ENCODE results near the gene SLC35C1.
"Not testable (repeated sequence)": the region's sequence is repeated elsewhere in the genome, so short reads cannot be mapped to it uniquely, and the experiment has no call there.

The SLC35C1 gene

DNA sequence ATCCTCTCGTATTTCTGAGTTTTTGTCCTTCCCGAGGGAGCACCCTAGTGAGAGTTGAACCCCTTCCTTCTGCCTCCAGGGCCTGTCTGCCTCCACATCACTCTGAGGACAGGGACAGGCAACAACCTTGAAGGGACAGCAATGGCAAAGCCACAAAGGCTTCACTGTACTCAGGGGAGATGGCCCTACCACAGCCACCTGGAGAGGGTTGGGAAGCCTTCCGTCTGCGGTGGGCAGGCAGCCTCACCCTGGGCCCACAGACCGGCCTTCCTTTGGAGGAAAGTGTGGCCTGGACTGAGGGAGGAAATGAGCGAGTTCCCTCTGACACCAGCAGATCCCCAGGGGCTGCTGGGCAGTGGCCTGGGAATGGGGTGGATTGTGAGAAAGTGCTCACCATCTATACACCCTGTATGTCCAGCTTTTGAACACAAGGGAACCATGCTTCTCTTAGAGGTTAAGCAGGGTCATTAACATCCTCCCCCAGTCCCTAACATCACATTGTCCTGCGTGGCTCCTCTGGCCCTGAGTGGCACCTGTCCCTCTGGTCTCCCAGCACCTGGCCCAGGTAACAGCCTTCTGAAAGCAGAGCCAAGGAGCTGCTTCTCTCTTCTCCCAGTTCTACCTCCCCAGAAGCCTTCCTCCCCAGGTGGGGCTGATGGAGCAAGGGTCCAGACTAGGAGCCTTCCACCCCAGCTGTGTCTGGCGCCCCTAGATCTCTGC, 6.8 kb downstream of the SLC35C1 start:
- DNase-seq: no peak

DNA sequence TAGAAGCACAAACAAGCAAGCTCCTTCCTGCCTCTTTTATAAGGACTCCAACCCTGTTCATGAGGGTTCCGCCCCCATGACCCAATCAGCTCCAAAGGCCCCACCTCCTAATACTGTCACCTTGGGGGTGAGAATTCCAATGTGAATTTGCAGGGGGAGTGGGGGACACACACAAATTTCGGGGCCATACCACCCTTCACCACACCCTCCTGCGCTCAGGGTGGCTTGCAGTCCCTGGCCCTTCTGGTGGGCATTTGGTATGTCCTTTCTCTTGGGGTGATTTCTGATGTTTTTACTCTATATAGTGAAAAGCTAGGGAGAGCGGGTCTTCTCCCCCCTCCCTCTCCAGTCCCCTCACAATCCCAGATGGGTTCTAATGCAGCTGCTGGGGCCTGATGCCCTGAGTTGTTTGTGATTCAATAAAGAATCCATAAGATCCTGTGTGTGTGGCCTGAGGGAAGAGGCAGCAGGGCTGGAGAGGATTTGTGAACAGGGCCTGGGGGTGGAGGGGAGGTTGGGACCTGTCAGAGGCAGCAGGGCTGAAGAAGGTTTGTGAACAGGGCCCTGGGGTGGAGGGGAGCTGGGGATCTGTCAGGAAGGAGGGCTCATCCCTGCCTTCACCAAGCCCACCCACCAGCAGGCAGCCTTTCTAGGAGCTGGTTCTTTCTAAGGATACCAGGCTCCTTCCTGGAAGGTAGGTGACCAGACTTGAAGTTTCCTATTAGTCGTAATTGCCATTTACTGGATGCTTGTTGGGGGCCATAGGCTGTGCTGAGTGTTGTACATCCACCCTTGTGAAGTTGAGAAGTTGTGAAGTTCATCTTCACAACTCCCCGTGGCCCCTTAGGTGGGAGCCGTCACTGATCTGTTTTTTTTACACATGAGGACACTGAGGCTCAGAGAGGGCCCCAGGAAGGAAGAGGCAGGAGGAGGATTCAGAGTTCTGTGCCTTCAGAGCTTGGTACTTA, 7.9 kb downstream of the SLC35C1 start:
- DNase-seq: no peak

DNA sequence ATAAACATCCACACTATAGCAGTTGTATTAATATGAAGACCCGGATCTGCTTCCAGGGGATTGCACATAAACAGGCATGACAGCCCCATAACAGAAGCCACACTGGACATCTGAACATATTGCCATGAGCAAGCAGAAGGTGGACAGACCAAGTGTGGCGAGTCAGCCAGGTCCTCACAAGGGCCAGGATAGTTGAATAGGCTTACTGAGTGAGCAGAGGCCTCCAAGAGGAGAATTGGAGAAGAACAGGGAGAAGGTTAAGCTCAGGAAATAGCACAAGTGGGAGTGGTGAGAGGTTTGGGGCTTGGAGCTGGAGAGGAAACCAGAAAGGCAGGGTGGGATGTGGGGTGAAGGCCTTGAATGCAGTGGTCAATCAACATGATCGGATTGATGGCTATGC, 10.8 kb downstream of the SLC35C1 start:
- DNase-seq: peak; percentile 52

DNA sequence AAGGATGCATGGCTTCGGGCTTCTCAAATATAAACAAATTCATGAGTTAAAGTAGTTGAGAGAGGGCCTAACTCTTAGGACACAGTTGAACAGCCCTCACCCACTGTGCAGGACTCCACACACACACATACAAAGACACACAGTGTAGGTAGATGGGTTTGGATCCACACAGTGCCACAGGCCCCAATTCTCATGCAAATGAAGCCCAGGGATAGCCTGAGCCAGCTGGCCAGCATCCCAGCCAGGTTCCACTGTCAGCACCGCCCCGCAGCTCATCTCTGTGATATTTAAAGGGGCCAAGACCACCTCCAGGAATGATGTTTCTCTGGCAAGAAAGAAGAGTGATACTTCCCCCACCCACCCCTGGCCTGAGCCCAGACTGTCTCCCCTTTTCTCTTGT, 11.7 kb downstream of the SLC35C1 start:
- DNase-seq: no peak

DNA sequence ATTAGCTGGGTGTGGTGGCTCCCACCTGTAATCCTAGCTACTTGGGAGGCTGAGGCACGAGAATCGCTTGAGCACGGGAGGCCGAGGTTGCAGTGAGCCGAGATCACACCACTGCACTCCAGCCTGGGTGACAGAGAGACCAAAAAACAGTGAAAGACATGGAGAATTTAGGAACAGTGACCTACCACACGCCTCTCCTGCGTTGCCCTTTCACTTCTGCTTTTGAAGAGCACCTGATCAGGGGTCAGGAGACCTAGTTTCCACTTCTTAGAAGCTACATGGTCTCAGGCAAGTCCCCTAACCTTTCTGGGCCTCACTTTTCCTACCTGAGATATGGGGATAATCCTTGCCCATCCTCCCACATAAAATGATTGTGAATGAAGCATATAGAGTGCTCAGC, 12.2 kb downstream of the SLC35C1 start:
- no peak for DNase-seq

DNA sequence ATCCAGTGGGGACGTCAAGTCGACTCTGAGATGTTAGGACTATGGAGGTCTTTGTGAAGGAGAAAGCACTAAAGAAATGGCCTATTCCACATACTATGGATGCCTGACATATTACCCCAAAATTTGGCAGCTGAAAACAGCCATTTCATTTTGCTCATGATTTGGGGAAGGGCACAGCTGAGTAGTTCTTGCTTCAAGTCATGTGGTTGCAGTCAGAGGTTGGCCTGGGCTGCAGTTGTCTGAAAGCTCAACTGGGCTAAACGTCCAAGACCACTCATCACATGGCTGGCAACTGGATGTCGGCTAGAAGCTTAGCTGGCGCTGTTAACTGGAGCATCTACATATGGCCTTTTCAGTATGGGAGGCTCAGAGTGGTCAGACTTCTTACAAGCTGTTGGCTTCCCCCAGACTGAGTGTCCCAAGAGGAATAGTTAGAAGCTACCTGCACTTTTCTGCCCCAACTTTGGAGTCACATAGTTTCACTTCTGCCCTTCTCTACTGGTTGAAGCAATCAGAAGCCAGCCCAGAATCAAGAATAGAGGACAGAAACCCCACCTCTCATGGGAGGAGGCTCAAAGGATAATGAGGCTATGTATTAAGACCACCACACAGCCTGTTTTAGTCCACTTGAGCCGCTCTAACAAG, 14.1 kb downstream of the SLC35C1 start:
- DNase-seq: no peak

DNA sequence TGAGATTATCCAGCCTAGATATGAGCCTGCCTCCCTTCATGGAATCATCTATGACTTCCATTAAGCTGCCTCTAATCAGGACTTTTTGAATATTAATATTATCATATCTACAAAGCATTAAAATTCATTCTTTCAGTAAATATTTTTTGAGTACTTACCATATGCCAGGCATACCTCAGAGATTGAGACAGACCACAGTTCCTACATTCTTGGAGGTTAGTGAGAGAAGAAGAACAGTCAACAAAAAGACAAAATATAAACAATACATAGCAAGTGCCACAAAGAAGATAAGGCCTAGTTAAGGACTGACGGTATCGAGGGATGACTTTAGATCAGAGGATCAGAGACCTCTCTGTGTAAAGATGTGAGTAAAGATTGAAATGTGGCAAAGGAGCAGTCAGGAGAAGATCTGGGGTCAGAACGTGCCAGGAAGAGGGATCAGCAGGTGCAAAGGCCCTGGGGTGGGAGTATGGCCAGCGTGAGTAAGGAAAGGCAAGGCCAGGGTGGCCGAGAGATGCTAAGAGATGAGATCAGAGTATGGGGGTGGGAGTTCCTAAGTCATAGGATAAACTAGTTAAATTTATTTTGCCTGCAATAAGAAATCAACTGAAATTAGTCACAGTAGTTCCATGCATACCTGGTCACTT, 15.4 kb downstream of the SLC35C1 start:
- no peak for DNase-seq

DNA sequence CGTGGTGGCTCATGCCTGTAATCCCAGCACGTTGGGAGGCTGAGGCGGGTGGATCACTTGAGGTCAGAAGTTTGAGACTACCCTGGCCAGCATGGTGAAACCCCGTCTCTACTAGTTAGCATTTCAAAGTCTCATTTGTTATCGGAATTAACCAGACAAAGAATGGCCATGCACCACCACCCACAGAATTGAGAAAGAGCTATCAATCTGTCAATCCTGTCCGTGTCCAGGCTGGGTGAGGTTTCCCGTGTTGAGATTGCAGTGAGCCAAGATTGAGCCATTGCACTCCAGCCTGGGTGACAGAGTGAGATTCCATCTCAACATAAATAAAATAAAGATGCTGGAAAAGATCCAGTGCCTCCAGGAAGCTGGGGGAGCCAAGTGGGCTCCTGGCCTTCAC, 21.5 kb downstream of the SLC35C1 start:
- DNase-seq: not testable (repeated sequence)

DNA sequence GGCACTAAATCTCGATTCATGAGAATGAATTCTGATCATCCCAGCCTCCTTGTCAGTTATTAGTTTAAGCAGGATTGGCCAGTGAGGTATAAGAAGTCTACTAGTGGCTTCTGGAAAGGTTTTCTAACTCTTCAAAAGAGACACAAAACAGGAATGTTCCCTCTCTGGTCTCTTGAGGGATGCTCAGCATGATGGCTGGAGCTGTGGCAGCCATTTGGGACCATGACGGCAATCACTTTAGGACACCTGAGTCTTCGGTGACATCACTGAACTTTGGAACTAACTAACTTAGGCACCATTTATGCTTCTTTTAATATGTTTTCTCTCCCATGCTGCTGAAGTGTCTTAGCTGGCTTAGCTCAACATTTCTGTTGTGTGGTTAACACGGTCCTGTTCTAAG, 22.2 kb downstream of the SLC35C1 start:
- DNase-seq: no peak

DNA sequence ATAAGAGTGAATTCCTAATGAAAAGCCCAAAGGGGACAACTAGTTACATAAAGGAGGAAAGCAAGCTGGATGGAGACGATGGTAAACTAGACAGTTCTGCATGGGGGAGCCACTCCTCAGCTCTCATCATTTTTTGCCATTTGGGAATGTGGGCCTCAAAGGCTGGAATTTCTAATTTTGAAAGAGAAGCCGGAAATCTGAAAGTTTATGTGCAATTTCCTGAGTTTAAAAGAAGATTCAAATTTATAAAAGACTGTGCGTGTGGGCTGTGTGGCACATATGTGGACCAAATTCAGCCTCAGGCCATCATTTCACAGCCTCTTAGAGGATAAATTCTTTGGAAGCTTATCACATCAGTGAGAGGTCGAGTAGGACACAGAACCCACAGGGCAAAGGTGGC, 24.0 kb downstream of the SLC35C1 start:
- no peak for DNase-seq

DNA sequence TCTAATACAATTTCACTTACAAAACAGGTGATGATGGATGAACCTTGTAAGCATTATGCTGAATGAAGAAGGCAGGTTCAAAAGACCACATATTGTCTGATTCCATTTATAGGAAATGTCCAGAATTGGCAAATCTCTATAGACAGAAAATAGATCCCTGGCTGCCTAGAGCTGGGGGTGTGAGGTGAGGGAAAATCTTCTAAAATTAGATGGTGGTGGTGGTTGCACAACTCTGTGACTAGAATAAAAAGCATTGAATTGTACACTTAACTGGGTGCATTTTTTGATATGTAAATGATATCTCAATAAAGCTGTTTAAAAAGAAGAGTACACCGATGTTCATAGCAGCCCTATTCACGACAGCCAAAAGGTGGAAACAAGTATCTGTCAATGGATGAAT, 25.6 kb downstream of the SLC35C1 start:
- DNase-seq: no peak

DNA sequence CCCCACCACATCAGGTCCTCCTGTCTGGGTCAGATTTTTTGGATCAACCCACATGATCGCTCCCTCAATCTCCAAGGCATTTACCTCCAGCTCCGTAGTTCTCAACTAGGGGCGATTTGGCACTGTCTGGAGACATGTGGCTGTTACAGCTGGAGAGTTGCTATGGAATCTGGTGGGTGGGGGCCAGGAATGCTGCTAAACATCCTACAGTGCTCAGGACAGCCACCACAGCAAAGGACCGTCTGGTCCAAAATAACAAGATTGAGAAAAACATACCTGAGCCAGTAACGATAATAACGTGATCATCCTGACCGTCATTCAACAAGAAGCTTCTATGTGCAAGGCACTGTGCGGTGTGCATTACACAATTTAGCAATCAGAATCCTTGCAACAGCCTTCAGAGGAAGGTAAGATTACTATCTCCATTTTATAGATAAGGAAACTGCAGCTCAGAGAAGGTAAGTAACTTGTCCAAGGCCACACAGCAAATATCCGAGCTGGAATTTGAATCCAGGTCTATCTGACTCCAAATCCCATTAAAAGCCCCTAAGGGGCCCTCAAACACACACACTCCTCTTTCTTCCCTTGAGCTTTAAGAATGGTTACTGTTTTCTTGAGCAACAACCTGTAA, 28.0 kb downstream of the SLC35C1 start:
- DNase-seq: no peak

DNA sequence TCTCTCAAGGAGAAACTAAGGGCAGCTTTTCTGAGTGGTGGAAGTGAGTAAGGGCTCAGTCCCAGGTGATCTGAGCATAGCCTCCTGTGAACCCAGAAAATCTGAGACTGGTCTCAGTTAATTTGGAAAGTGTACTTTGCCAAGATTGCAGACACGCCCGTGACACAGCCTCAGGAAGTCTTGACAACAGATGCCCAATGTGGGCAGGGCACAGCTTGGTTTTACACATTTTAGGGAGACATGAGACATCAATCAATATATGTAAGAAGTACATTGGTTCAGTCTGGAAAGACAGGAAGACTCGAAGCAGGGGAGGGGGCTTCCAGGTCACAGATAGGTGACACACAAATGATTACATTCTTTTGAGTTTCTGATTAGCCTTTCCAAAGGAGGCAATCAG, 28.8 kb downstream of the SLC35C1 start:
- DNase-seq: no peak

DNA sequence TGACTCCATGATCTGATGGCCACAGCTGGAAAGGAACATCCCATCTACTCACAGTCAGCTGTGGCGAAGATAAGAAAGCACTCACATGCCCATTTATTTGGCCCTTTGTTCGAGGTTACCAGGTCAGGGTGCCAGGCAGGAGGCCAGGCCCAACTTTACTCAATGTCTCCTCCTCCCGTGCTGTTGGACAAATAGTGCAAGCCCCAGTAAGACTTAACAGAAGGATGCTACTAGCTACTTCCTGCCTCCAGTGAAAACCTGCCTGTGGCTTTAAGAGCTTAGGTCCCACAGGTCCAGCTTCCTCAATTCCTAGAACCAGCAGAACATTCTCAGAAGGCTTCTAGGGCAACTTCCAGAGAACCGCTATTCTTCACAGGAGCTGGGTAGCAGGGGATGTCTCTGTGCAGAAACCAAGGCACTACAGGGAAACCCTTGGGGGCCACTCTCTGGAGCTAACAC, 29.4 kb downstream of the SLC35C1 start:
- DNase-seq: no peak

DNA sequence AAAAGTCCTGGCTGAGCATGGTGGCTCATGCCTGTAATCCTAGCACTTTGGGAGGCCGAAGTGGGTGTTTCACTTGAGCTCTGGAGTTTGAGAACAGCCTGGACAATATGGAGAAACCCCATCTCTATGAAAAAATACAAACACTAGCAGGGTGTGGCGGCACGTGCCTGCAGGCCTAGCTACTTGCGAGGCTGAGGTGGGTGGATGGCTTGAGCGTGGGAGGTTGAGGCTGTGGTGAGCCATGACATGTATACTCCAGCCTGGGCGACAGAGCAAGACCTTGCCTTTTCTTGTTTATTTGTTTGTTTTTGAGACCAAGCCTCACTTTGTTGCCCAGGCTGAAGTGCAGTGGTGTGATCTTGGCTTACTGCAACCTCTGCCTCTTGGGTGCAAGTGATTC, 34.3 kb downstream of the SLC35C1 start:
- no peak for DNase-seq

DNA sequence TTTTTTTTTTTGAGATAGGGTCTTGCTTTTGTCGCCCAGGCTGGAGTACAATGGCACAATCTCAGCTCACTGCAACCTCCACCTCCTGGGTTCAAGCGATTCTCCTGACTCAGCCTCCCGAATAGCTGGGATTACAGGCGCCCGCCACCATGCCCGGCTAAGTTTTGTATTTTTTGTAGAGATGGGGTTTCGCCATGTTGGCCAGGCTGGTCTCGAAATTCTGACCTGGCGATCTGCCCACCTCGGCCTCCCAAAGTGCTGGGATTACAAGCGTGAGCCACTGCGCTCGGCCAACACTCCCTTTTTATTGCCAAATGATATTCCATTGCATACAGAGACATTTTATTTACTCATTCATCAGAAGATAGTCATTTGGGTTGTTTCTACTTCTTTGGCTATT, 35.3 kb downstream of the SLC35C1 start:
- not testable (repeated sequence) for DNase-seq

DNA sequence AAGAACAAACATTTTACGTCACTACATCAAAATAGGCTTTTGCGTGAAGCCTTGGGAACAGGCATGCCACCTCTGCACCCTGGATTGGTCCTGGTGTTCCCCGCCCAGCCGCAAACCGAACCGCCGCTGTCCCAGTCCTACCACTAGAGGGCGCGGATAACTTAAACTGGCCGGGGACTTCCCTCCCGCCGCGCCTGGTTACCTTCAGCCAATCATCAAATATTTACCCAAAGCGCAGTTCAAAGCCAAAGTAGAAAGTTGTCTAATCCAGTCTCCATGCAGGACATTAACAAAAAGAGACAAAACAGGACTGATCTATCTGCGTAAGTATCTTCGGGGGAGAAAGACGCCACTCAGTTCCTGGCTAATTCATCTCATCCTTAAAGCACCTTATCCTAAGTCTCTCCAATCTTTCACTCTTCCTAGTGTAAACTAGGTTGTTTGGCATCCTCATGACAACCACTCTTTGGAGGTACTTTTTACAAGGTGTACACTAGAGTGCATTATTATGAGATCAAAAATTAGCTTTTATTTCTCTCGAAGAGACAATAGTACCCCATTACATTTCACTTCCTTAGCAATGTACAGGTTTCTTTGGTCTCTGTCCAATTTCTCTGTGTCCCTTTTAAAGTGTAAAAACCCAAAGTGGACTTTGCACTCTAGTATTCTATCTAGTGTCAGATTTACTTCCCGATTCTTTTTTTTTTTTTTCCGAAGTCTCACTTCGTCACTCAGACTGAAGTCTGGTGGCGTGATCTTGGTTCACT, 38.4 kb downstream of the SLC35C1 start:
- DNase-seq: peak; percentile 62

DNA sequence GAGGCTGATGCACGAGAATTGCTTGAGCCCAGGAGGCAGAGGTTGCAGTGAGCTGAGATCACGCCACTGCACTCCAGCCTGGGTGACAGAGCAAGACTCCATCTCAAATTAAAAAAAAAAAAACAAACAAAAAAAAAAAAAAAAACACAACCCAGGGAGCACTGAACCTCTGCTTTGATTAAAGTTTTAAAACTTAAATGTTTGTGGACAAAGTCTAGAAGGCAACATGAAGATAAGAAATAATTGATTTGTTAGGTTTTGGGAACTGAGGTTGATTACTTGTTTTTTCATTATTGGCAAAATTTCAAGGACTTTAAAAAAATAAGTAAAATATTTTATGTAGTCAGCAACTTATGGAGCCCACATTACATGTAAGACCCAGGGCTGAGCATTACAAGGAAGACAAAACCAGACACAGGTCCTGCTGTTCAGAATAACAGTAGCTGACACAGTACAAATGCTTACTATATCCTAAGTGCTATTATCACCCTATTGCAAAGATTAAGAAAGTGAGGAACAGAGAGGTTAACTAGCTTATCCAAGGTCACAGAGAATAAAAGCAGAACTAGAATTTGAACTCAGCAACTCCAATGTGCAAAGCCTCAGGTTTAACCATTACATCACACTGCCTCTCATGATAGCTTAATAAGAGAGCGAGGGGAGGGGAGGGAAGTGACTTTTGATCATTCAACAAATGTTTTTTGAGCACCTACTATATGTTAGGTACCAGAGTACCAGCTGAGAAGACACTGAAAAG, 40.1 kb downstream of the SLC35C1 start:
- DNase-seq: no peak

DNA sequence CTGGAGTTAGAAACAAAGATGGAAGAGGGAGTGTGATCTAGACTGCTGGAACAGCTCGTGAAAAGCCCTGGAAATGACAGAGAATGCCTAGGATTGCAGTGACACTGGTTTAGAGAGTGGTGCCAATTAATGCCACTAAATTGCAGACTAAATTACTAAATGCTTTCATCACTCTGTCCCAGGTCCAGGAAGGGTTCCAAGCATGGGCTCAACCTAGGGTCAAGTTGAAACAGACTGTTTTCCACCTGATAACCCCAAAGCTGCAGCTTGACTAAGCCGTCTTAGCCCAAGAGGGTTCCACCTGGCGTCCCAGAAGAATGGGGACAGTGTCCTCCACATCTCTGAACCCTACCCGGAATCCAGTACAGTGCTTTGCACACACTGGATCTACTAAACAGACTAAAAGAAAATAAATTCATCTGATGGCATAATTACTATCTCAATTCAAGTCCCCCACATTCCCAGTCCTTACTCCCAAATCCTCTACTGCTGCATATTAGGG, 41.3 kb downstream of the SLC35C1 start:
- no peak for DNase-seq

DNA sequence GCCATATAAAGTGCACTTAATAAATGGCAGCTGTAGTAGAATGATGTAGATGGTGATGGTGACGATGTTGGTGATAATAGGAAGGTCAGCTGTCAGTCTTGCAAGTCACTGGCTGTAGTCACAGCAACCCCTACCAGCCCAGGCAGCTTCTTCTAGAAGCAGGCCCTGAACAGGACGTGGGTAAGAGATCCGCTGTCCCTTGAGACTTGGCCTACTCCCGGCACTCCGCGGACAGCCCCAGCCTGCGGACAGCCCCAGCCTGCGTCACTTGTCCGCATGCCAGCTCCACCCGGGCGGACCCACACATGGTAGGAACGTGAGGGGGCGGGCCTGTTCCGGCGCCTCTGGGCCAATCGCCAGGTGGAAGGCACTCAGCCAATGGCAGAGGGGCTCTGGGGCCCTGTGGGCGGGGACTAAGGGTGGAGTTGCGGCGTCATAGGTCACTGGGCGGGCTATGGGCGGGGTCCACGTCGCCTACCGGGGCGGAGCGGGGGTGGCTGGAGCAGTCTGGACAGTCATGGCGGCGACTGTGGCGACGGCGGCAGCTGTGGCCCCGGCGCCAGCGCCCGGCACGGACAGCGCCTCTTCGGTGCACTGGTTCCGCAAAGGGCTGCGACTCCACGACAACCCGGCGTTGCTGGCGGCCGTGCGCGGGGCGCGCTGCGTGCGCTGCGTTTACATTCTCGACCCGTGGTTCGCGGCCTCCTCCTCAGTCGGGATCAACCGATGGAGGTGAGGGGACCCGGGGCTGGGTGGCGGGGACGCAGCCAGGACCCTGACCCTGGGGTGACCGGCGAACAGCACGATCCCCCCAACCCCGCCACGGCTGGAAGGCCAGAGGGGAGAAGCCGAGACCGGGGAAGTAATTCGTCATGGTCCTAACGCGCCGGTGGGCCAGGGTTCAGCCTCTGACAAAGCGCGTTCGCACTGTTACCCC, 42.3 kb downstream of the SLC35C1 start, which contains the start of gene CRY2:
TSS of gene CRY2 (plus strand) at position 502 of the 937 bp plus-strand sequence. CDS start at position 518, 16 bp downstream.
- DNase-seq: peak; percentile 93

Measured in 8988T (cell line).